Upper lobe of right lung (tissue), 1 donor: ENCODE results near the gene PRKCE. TPM values are rescaled to one million over a fixed set of nuclear protein-coding genes. Genes with fewer than 3 reads are reported as not detected.

Experiments used
- ATAC-seq: fragments of 200-7000 bp; cut with Tn5 transposase; one replicate; pipeline ENCODE4 v1.9.1; 2020; ENCODE audit warnings: mild to moderate bottlenecking, moderate library complexity
- DNase-seq: peaks from one replicate; pipeline ENCODE4 v3.0.0-alpha.2; 2020
- H3K27ac ChIP-seq: fragments of 200-600 bp; one replicate; pipeline ENCODE4 v1.8.0; 2022
- H3K27me3 ChIP-seq: fragments of 200-600 bp; one replicate; pipeline ENCODE4 v1.8.0; 2022; ENCODE audit warnings: mild to moderate bottlenecking
- H3K36me3 ChIP-seq: fragments of 200-600 bp; one replicate; pipeline ENCODE4 v1.8.0; 2022
- H3K4me1 ChIP-seq: fragments of 200-600 bp; one replicate; pipeline ENCODE4 v1.8.0; 2022
- H3K4me3 ChIP-seq: fragments of 200-600 bp; one replicate; pipeline ENCODE4 v1.8.0; 2022; ENCODE audit warnings: mild to moderate bottlenecking
- H3K9me3 ChIP-seq: fragments of 200-600 bp; one replicate; pipeline ENCODE4 v1.8.0; 2022
- intact Hi-C: fragments of 100-400 bp; cut with DNase I; formaldehyde crosslinking; loops from one replicate; pipeline ENCODE4 v1.11.0; 2022
- total RNA-seq: library from RNA; stranded (reverse); fragmentation: NEBNext Ultra II Directional; extraction: Animal tissue kit (Norgen Biotek cat#: 25700); gene quantifications from one replicate; pipeline ENCODE4 v1.2.1, GENCODE V29; 2021
- TF ChIP-seq, protein P1 (sequence below): fragments of 200-600 bp; IDR thresholded peaks from one replicate; pipeline ENCODE4 v1.8.0; 2022; ENCODE audit warnings: antibody characterized with exemption
- donor health status: DM: no; HTN: yes; CAD: no; lungs with severe emphysema.

PRKCE gene
- total RNA-seq, 1 donor from 2014 or later: 65.6 TPM

DNA sequence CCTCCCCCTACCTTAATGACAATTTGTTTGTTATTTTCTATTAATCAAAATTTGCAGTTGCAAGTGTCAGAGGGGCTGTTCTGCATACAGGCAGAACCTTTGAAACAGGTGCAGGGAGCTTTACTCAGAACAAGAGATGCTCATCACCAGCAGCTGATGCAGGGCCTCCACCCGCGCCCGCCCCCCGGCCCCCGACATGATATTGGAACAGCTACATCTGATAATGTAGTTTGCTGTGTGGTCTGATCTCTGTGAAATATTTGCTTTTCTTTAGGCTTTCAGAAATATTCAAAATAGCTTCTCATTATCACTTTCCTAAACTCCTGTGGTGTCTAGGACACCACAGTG is 130.0 kb downstream of the PRKCE start:
- Histone ChIP-seq H3K27me3 (no peaks in the 10 kb centered on the region), H3K9me3 (no peaks in the 10 kb centered on the region), H3K4me3 (no peak overlapping the region), H3K36me3 (no peaks in the 10 kb centered on the region), H3K4me1 (peaks cover 14% of the 10 kb centered on the region), H3K27ac (no peak overlapping the region)
- intact Hi-C loops: no loop called here
- TF ChIP-seq, protein P1, sequence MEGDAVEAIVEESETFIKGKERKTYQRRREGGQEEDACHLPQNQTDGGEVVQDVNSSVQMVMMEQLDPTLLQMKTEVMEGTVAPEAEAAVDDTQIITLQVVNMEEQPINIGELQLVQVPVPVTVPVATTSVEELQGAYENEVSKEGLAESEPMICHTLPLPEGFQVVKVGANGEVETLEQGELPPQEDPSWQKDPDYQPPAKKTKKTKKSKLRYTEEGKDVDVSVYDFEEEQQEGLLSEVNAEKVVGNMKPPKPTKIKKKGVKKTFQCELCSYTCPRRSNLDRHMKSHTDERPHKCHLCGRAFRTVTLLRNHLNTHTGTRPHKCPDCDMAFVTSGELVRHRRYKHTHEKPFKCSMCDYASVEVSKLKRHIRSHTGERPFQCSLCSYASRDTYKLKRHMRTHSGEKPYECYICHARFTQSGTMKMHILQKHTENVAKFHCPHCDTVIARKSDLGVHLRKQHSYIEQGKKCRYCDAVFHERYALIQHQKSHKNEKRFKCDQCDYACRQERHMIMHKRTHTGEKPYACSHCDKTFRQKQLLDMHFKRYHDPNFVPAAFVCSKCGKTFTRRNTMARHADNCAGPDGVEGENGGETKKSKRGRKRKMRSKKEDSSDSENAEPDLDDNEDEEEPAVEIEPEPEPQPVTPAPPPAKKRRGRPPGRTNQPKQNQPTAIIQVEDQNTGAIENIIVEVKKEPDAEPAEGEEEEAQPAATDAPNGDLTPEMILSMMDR: no peak
- no peak for DNase-seq
- ATAC-seq: no peak

DNA sequence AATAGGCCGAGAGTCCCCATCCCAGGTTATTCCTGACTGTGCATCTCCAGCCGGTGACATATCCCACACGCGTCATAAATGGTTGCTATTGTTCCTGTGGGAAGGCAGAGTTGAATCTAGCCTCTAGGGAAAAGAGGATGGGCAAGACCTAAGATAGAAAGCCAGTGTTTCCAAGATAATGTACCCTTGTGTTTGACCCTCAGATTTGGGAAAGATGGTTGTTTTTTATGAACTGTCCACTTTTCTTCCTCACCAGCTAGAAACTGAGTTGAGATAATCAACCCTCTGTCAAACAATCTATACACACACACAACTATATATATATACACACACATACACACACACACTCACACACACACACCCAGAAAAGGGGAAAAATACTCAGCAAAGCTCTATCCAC is 131.0 kb downstream of the PRKCE start:
- Histone ChIP-seq H3K27ac (no peak overlapping the region), H3K9me3 (no peaks in the 10 kb centered on the region), H3K4me3 (no peak overlapping the region), H3K36me3 (no peaks in the 10 kb centered on the region), H3K27me3 (no peaks in the 10 kb centered on the region), H3K4me1 (peaks cover 14% of the 10 kb centered on the region)
- ATAC-seq (no peak), DNase-seq (no peak)
- TF ChIP-seq, protein P1: no peak
- intact Hi-C loops: no loop called here

- ATAC-seq (no peak), DNase-seq (no peak)
- TF ChIP-seq, protein P1: no peak
- Histone ChIP-seq H3K9me3 (no peaks in the 10 kb centered on the region), H3K27ac (no peak overlapping the region), H3K4me1 (peaks cover 14% of the 10 kb centered on the region), H3K4me3 (no peak overlapping the region), H3K36me3 (no peaks in the 10 kb centered on the region), H3K27me3 (no peaks in the 10 kb centered on the region)
- intact Hi-C loops: no loop called here
These were observed 131.5 kb downstream of the PRKCE start for GRCh38 chr2:45782986-45783385.

GRCh38 chr2:45786030-45786835 is 134.8 kb downstream of the PRKCE start:
- DNase-seq (no peak), ATAC-seq (peak; percentile 50)
- H3K9me3 ChIP-seq: no peaks in the 10 kb centered on the region
- no peak overlapping the region for H3K4me3 ChIP-seq
- H3K36me3 ChIP-seq: no peaks in the 10 kb centered on the region
- TF ChIP-seq, protein P1: no peak
- peaks cover 6% of the 10 kb centered on the region for H3K4me1 ChIP-seq
- intact Hi-C loops: no loop called here
- no peak overlapping the region for H3K27ac ChIP-seq
- no peaks in the 10 kb centered on the region for H3K27me3 ChIP-seq

DNA sequence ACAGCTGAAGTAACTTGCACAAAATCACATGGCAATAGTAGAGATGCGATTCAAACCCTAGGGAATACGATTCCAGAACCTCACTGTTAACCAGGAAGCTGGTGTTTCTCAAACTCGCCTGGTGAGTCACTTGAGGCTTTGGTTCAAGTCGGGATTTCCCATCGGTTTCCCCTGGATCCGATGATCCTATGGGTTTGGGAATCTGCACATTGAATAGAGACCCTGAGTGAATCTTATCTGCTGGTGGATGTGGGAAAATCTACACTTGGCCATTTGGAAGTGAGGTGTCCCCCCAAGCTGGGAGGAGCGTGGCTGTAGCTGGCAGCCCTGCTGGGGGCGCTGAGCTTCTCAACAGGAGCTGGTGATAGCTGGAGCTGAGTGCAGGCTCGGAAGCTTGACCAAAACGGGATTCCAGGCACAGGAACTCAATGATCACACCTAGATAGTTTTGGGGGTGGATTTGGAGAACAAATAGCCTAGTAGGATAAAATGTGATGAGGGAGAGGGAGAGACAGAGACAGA is 135.4 kb downstream of the PRKCE start:
- Histone ChIP-seq H3K27ac (no peak overlapping the region), H3K27me3 (no peaks in the 10 kb centered on the region), H3K9me3 (no peaks in the 10 kb centered on the region), H3K4me1 (peaks cover 6% of the 10 kb centered on the region), H3K4me3 (no peak overlapping the region), H3K36me3 (no peaks in the 10 kb centered on the region)
- DNase-seq: no peak
- intact Hi-C loops: no loop called here
- no peak for ATAC-seq
- TF ChIP-seq, protein P1: no peak
